Measurements from ENCODE around the gene APOE. TPM values are rescaled to one million over a fixed set of nuclear protein-coding genes. Genes with fewer than 3 reads are reported as not detected.

The APOE gene
- polyA plus RNA-seq, 2 of the 4 experiments (the other 2 are of a cell fraction), result 12.5 to 31.9 TPM

GRCh38 chr19:44948237-44948636, 42.6 kb downstream of the APOE start:
- DNase-seq (ENCODE audit: low read depth in 1 of 2, low spot score in 1 of 2) (no peak), FAIRE-seq (no peak), ATAC-seq (no peak)
- Histone ChIP-seq H3K4me3 (no peak overlapping the region), H3K27ac (no peak overlapping the region), H3K4me1 (no peaks in the 10 kb centered on the region), H3K4me2 (no peak overlapping the region), H3K9me3 (no peaks in the 10 kb centered on the region)
- POLR2A ChIA-PET, result no interaction called here
- CTCF ChIA-PET, result interaction anchor here (1.1 to 8.3 kb wide), 3 partner anchors 11 to 41 kb away, joined by 3 to 303 read pairs (median 3); partner anchors contain the start of genes APOC1 and APOE
- 84% methylated on average over 5 of the region's 5 CpGs for WGBS (ENCODE audit: missing lambda C conversion rate)
- TF ChIP-seq, protein P1, sequence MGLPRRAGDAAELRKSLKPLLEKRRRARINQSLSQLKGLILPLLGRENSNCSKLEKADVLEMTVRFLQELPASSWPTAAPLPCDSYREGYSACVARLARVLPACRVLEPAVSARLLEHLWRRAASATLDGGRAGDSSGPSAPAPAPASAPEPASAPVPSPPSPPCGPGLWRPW (IDR thresholded peaks at IDR 0.05), result no peak
- TF ChIP-seq CEBPB (IDR thresholded peaks at IDR 0.05) (no peak), EHMT2 (IDR thresholded peaks at IDR 0.05; ENCODE audit: low read depth) (no peak), FOXS1 (CRISPR knock-in tag; IDR thresholded peaks at IDR 0.05) (no peak), BHLHE40 (IDR thresholded peaks at IDR 0.05; ENCODE audit: low read depth, low read length) (no peak), MAFK (IDR thresholded peaks at IDR 0.05; ENCODE audit: partially characterized antibody) (no peak), JUN (IDR thresholded peaks at IDR 0.05) (no peak), FOSB (CRISPR knock-in tag; IDR thresholded peaks at IDR 0.05) (no peak), HOXB5 (CRISPR knock-in tag; IDR thresholded peaks at IDR 0.05) (no peak), RFX5 (IDR thresholded peaks at IDR 0.05) (no peak)

DNA sequence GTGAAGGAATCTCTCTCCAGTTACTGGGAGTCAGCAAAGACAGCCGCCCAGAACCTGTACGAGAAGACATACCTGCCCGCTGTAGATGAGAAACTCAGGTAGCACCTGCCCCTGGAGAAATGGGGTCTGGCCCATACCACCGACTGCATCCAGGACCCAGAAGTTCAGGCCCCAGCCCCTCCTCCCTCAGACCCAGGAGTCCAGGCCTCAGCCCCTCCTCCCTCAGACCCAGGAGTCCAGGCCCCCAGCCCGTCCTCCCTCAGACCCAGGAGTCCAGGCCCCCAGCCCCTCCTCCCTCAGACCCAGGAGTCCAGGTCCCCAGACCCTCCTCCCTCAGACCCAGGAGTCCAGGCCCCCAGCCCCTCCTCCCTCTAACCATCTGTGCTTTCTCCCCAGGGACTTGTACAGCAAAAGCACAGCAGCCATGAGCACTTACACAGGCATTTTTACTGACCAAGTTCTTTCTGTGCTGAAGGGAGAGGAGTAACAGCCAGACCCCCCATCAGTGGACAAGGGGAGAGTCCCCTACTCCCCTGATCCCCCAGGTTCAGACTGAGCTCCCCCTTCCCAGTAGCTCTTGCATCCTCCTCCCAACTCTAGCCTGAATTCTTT, 43.3 kb downstream of the APOE start:
- ChIA-PET CTCF (interaction anchor here (0.7 to 8.3 kb wide), 5 partner anchors 22 to 225 kb away, joined by 3 to 303 read pairs (median 3); partner anchors contain the start of genes APOC1 and APOE), POLR2A (no interaction called here)
- Histone ChIP-seq H3K4me3 (no peak overlapping the region), H3K4me1 (peaks cover 4% of the 10 kb centered on the region), H3K4me2 (no peak overlapping the region), H3K9me3 (no peaks in the 10 kb centered on the region), H3K27ac (no peak overlapping the region)
- no peak for FAIRE-seq
- ATAC-seq, result no peak
- no peak for DNase-seq (ENCODE audit: low read depth in 1 of 2, low spot score in 1 of 2)
- TF ChIP-seq HOXB5 (CRISPR knock-in tag; IDR thresholded peaks at IDR 0.05) (no peak), JUNB (IDR thresholded peaks at IDR 0.05) (no peak), E2F6 (IDR thresholded peaks at IDR 0.05; ENCODE audit: borderline replicate concordance, low read depth) (no peak), HEYL (CRISPR knock-in tag; IDR thresholded peaks at IDR 0.05) (no peak), RCOR1 (IDR thresholded peaks at IDR 0.05; ENCODE audit: low read depth, low read length) (no peak), PHF8 (IDR thresholded peaks at IDR 0.05; ENCODE audit: borderline replicate concordance, low read depth) (no peak), CHD4 (IDR thresholded peaks at IDR 0.05; ENCODE audit: borderline replicate concordance) (no peak), FOXS1 (CRISPR knock-in tag; IDR thresholded peaks at IDR 0.05) (no peak), JUN (IDR thresholded peaks at IDR 0.05) (no peak), SREBF2 (IDR thresholded peaks at IDR 0.05) (no peak), HDAC2 (IDR thresholded peaks at IDR 0.05) (no peak), TFCP2L1 (CRISPR knock-in tag; IDR thresholded peaks at IDR 0.05) (no peak)
- WGBS (ENCODE audit: missing lambda C conversion rate), result 86% methylated on average over 4 of the region's 5 CpGs

GRCh38 chr19:44949550-44949949, 44.0 kb downstream of the APOE start:
- Histone ChIP-seq H3K4me1 (peaks cover 7% of the 10 kb centered on the region), H3K27ac (no peak overlapping the region), H3K4me2 (no peak overlapping the region), H3K4me3 (no peak overlapping the region), H3K9me3 (no peaks in the 10 kb centered on the region)
- ChIA-PET CTCF (interaction anchor here (0.7 to 8.3 kb wide), 5 partner anchors 12 to 226 kb away, joined by 3 to 303 read pairs (median 4); partner anchors contain the start of genes APOC1 and APOE), POLR2A (no interaction called here)
- FAIRE-seq (no peak), DNase-seq (ENCODE audit: low read depth in 1 of 2, low spot score in 1 of 2) (no peak), ATAC-seq (no peak)
- TF ChIP-seq RCOR1 (IDR thresholded peaks at IDR 0.05; ENCODE audit: low read depth, low read length) (no peak), SMC3 (IDR thresholded peaks at IDR 0.05) (no peak), MAZ (IDR thresholded peaks at IDR 0.05; ENCODE audit: borderline replicate concordance, low read depth, low read length) (no peak), POLR2A (IDR thresholded peaks at IDR 0.05; ENCODE audit: low read length) (no peak), HOXB5 (CRISPR knock-in tag; IDR thresholded peaks at IDR 0.05) (no peak), KDM1A (IDR thresholded peaks at IDR 0.05; ENCODE audit: low read depth) (no peak), HMGXB4 (CRISPR knock-in tag; IDR thresholded peaks at IDR 0.05; ENCODE audit: borderline replicate concordance) (no peak), JUNB (IDR thresholded peaks at IDR 0.05) (no peak), HEYL (CRISPR knock-in tag; IDR thresholded peaks at IDR 0.05) (no peak), POLR2AphosphoS2 (conservative IDR thresholded peaks at IDR 0.05; ENCODE audit: low read length) (no peak), ZSCAN20 (CRISPR knock-in tag; IDR thresholded peaks at IDR 0.05) (no peak), EHF (CRISPR knock-in tag; IDR thresholded peaks at IDR 0.05) (no peak), BHLHE40 (IDR thresholded peaks at IDR 0.05; ENCODE audit: low read depth, low read length) (no peak), FOXS1 (CRISPR knock-in tag; IDR thresholded peaks at IDR 0.05) (no peak)
- TF ChIP-seq, protein P2, sequence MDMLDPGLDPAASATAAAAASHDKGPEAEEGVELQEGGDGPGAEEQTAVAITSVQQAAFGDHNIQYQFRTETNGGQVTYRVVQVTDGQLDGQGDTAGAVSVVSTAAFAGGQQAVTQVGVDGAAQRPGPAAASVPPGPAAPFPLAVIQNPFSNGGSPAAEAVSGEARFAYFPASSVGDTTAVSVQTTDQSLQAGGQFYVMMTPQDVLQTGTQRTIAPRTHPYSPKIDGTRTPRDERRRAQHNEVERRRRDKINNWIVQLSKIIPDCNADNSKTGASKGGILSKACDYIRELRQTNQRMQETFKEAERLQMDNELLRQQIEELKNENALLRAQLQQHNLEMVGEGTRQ (IDR thresholded peaks at IDR 0.05), result no peak
- TF ChIP-seq, protein P3, sequence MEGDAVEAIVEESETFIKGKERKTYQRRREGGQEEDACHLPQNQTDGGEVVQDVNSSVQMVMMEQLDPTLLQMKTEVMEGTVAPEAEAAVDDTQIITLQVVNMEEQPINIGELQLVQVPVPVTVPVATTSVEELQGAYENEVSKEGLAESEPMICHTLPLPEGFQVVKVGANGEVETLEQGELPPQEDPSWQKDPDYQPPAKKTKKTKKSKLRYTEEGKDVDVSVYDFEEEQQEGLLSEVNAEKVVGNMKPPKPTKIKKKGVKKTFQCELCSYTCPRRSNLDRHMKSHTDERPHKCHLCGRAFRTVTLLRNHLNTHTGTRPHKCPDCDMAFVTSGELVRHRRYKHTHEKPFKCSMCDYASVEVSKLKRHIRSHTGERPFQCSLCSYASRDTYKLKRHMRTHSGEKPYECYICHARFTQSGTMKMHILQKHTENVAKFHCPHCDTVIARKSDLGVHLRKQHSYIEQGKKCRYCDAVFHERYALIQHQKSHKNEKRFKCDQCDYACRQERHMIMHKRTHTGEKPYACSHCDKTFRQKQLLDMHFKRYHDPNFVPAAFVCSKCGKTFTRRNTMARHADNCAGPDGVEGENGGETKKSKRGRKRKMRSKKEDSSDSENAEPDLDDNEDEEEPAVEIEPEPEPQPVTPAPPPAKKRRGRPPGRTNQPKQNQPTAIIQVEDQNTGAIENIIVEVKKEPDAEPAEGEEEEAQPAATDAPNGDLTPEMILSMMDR (IDR thresholded peaks at IDR 0.05), result no peak
- WGBS (ENCODE audit: missing lambda C conversion rate), result 87% methylated on average over 9 of the region's 9 CpGs
